KOPT-K1 (cell line): Measurements from ENCODE around the gene OFD1.

Experiments used
- H3K27ac ChIP-seq: fragments of 200-600 bp; sonication (generic); 2 replicates; pipeline ENCODE4 v1.5.1; 2016; ENCODE audit warnings: antibody characterized with exemption, mild to moderate bottlenecking, low read depth, low read length; ENCODE audit not compliant: poor library complexity, severe bottlenecking
- H3K36me3 ChIP-seq: fragments of 200-600 bp; sonication (generic); 2 replicates; pipeline ENCODE4 v1.5.1; 2017; ENCODE audit warnings: antibody characterized with exemption, mild to moderate bottlenecking, low read length, moderate library complexity; ENCODE audit not compliant: insufficient read depth
- H3K9me3 ChIP-seq: fragments of 200-600 bp; sonication (generic); 2 replicates; pipeline ENCODE4 v1.5.1; 2017; ENCODE audit warnings: antibody characterized with exemption, low read length, mild to moderate bottlenecking; ENCODE audit not compliant: insufficient read depth, poor library complexity, severe bottlenecking

OFD1 gene

GRCh38 chrX:13697455-13697854 lies 37.1 kb upstream of the OFD1 start:
- H3K36me3 ChIP-seq: no peaks in the 10 kb centered on the region; the same call in 1 of the 2 replicates
- no peaks in the 10 kb centered on the region for H3K9me3 ChIP-seq
- no peak overlapping the region for H3K27ac ChIP-seq

- Histone ChIP-seq H3K9me3 (no peaks in the 10 kb centered on the region), H3K27ac (no peak overlapping the region), H3K36me3 (no peaks in the 10 kb centered on the region; the same call in 1 of the 2 replicates)
Observed at GRCh38 chrX:13697976-13698375, 36.6 kb upstream of the OFD1 start.

GRCh38 chrX:13698432-13698831 lies 36.1 kb upstream of the OFD1 start:
- Histone ChIP-seq H3K9me3 (no peaks in the 10 kb centered on the region), H3K36me3 (no peaks in the 10 kb centered on the region; the same call in 1 of the 2 replicates), H3K27ac (no peak overlapping the region)

- Histone ChIP-seq H3K9me3 (no peaks in the 10 kb centered on the region), H3K36me3 (no peaks in the 10 kb centered on the region; the same call in 1 of the 2 replicates), H3K27ac (no peak overlapping the region)
Observed at GRCh38 chrX:13699183-13699826, 35.2 kb upstream of the OFD1 start.

GRCh38 chrX:13700380-13700779 lies 34.2 kb upstream of the OFD1 start:
- no peaks in the 10 kb centered on the region; the same call in 1 of the 2 replicates for H3K36me3 ChIP-seq
- no peaks in the 10 kb centered on the region for H3K9me3 ChIP-seq
- no peak overlapping the region for H3K27ac ChIP-seq

GRCh38 chrX:13702111-13702789 lies 32.3 kb upstream of the OFD1 start:
- no peak overlapping the region for H3K27ac ChIP-seq
- H3K9me3 ChIP-seq: no peaks in the 10 kb centered on the region
- H3K36me3 ChIP-seq: no peaks in the 10 kb centered on the region; the same call in 1 of the 2 replicates

GRCh38 chrX:13703135-13703534 lies 31.4 kb upstream of the OFD1 start:
- no peak overlapping the region for H3K27ac ChIP-seq
- no peaks in the 10 kb centered on the region for H3K9me3 ChIP-seq
- H3K36me3 ChIP-seq: peaks cover 8% of the 10 kb centered on the region; the same call in 1 of the 2 replicates

- H3K9me3 ChIP-seq: no peaks in the 10 kb centered on the region
- peaks cover 9% of the 10 kb centered on the region for H3K36me3 ChIP-seq
- no peak overlapping the region for H3K27ac ChIP-seq
Observed at GRCh38 chrX:13703589-13703988, 31.0 kb upstream of the OFD1 start.

- H3K36me3 ChIP-seq: peaks cover 70% of the 10 kb centered on the region
- H3K27ac ChIP-seq: no peak overlapping the region
- H3K9me3 ChIP-seq: no peaks in the 10 kb centered on the region
Observed at GRCh38 chrX:13711141-13711540, 23.4 kb upstream of the OFD1 start.

- Histone ChIP-seq H3K36me3 (peaks cover 81% of the 10 kb centered on the region), H3K9me3 (no peaks in the 10 kb centered on the region), H3K27ac (no peak overlapping the region)
Observed at GRCh38 chrX:13716455-13716854, 18.1 kb upstream of the OFD1 start.

- H3K27ac ChIP-seq: no peak overlapping the region
Observed at GRCh38 chrX:13716905-13717304, 17.6 kb upstream of the OFD1 start.

GRCh38 chrX:13717700-13718472 lies 16.7 kb upstream of the OFD1 start:
- Histone ChIP-seq H3K27ac (no peak overlapping the region), H3K36me3 (peaks cover 74% of the 10 kb centered on the region)

More at GRCh38 chrX:13716905-13717304, 17.6 kb upstream of the OFD1 start:
- H3K36me3 ChIP-seq: peaks cover 77% of the 10 kb centered on the region
- H3K9me3 ChIP-seq: no peaks in the 10 kb centered on the region

GRCh38 chrX:13719192-13719856 lies 15.2 kb upstream of the OFD1 start:
- Histone ChIP-seq H3K36me3 (peaks cover 73% of the 10 kb centered on the region), H3K27ac (no peak overlapping the region), H3K9me3 (no peaks in the 10 kb centered on the region)

More at GRCh38 chrX:13717700-13718472, 16.7 kb upstream of the OFD1 start:
- H3K9me3 ChIP-seq: no peaks in the 10 kb centered on the region

GRCh38 chrX:13721371-13721770 lies 13.2 kb upstream of the OFD1 start:
- H3K27ac ChIP-seq: no peak overlapping the region
- no peaks in the 10 kb centered on the region for H3K9me3 ChIP-seq
- peaks cover 55% of the 10 kb centered on the region for H3K36me3 ChIP-seq
